IPS DF 19.7 (cell line): ENCODE measurements around the gene USP6NL.

Experiments used
- DNase-seq: peaks from one replicate; pipeline ENCODE4 v3.0.0-alpha.2; 2013; ENCODE audit warnings: low read depth, low spot score

The USP6NL gene

GRCh38 chr10:11594589-11595394 is 16.7 kb downstream of the USP6NL start:
- DNase-seq = no peak

GRCh38 chr10:11593612-11594011 is 17.8 kb downstream of the USP6NL start:
- no peak for DNase-seq

- no peak for DNase-seq
These were observed 21.7 kb downstream of the USP6NL start for GRCh38 chr10:11589738-11590137.

GRCh38 chr10:11588873-11589574 is 22.4 kb downstream of the USP6NL start:
- DNase-seq = no peak

GRCh38 chr10:11587722-11588259 is 23.7 kb downstream of the USP6NL start:
- DNase-seq = no peak

GRCh38 chr10:11586170-11586569 is 25.3 kb downstream of the USP6NL start:
- no peak for DNase-seq

GRCh38 chr10:11581213-11581612 is 30.2 kb downstream of the USP6NL start:
- DNase-seq = no peak

- DNase-seq = no peak
These were observed 31.6 kb downstream of the USP6NL start for GRCh38 chr10:11579885-11580284.

- DNase-seq = no peak
These were observed 32.6 kb downstream of the USP6NL start for GRCh38 chr10:11578802-11579255.

GRCh38 chr10:11576092-11576809 is 35.2 kb downstream of the USP6NL start:
- DNase-seq = no peak

- no peak for DNase-seq
These were observed 38.0 kb downstream of the USP6NL start for GRCh38 chr10:11573497-11573896.

GRCh38 chr10:11570751-11571150 is 40.7 kb downstream of the USP6NL start:
- DNase-seq = no peak

- DNase-seq = no peak
These were observed 42.0 kb downstream of the USP6NL start for GRCh38 chr10:11569471-11569870.

- DNase-seq = no peak
These were observed 42.9 kb downstream of the USP6NL start for GRCh38 chr10:11568578-11568977.

GRCh38 chr10:11564741-11565140 is 46.7 kb downstream of the USP6NL start:
- DNase-seq = no peak

- DNase-seq = no peak
These were observed 47.5 kb downstream of the USP6NL start for GRCh38 chr10:11563936-11564335.

- DNase-seq = no peak
These were observed 48.6 kb downstream of the USP6NL start for GRCh38 chr10:11562888-11563287.

GRCh38 chr10:11560076-11560709 is 51.3 kb downstream of the USP6NL start:
- DNase-seq = no peak

GRCh38 chr10:11557967-11558366 is 53.5 kb downstream of the USP6NL start:
- no peak for DNase-seq

GRCh38 chr10:11557513-11557912 is 53.9 kb downstream of the USP6NL start:
- DNase-seq = no peak

GRCh38 chr10:11555556-11555955 is 55.9 kb downstream of the USP6NL start:
- DNase-seq = no peak
